Gastrocnemius medialis (tissue), 4 donors: ENCODE measurements around the gene DDX5.

ENCODE experiments used
- CTCF ChIP-seq, 5 experiments: fragments of 450-650 bp in 3 of 5; fragments of 200-600 bp in 2 of 5; sonication (generic) in 2 of 5; IDR thresholded peaks in 4 of 5; conservative IDR thresholded peaks in 1 of 5; 1 replicate in 4 of 5; 2 replicates in 1 of 5; pipeline ENCODE4 v1.5.1; 2016 to 2019; ENCODE audit warnings: antibody characterized with exemption in 5 of 5, mild to moderate bottlenecking in 3 of 5, moderate library complexity in 3 of 5
- POLR2A ChIP-seq, 2 donors: fragments of 450-650 bp; IDR thresholded peaks; one replicate each; pipeline ENCODE4 v1.6.1; 2017; ENCODE audit warnings: antibody characterized with exemption in 2 of 2, mild to moderate bottlenecking in 2 of 2, moderate library complexity in 2 of 2

- TF ChIP-seq CTCF (IDR thresholded peaks at IDR 0.05 in 4 of 5, conservative IDR thresholded peaks at IDR 0.05 in 1 of 5) (no peak), POLR2A (IDR thresholded peaks at IDR 0.05) (no peak)
Observed at GRCh38 chr17:64554028-64554637, 48.0 kb upstream of the DDX5 start.
